ENCODE measurements around the gene FOLR2.
"Not testable (repeated sequence)": the region's sequence is repeated elsewhere in the genome, so short reads cannot be mapped to it uniquely, and the experiment has no call there.

Gene FOLR2

GRCh38 chr11:72216638-72217037 lies at the start of gene FOLR2:
FOLR2 (plus strand) TSS chr11:72216794; CDS start chr11:72218585, 1,791 bp downstream.
- DNase-seq (ENCODE audit: extremely low read depth in 1 of 2, low read depth in 1 of 2): no peak

- DNase-seq (ENCODE audit: extremely low read depth in 1 of 2, low read depth in 1 of 2): not testable (repeated sequence)
Observed at GRCh38 chr11:72169046-72169555, 47.5 kb upstream of the FOLR2 start.

- DNase-seq (ENCODE audit: extremely low read depth in 1 of 2, low read depth in 1 of 2): not testable (repeated sequence)
Observed at GRCh38 chr11:72169754-72170153, 46.8 kb upstream of the FOLR2 start.

GRCh38 chr11:72172043-72172442 lies 44.6 kb upstream of the FOLR2 start:
- DNase-seq (ENCODE audit: extremely low read depth in 1 of 2, low read depth in 1 of 2): not testable (repeated sequence)

GRCh38 chr11:72173291-72173690 lies 43.3 kb upstream of the FOLR2 start:
- no peak for DNase-seq (ENCODE audit: extremely low read depth in 1 of 2, low read depth in 1 of 2)

- DNase-seq (ENCODE audit: extremely low read depth in 1 of 2, low read depth in 1 of 2): no peak
Observed at GRCh38 chr11:72174302-72175070, 42.1 kb upstream of the FOLR2 start.

GRCh38 chr11:72177656-72178055 lies 38.9 kb upstream of the FOLR2 start:
- no peak for DNase-seq (ENCODE audit: extremely low read depth in 1 of 2, low read depth in 1 of 2)

- DNase-seq (ENCODE audit: extremely low read depth in 1 of 2, low read depth in 1 of 2): no peak
Observed at GRCh38 chr11:72179049-72179803, 37.4 kb upstream of the FOLR2 start.

GRCh38 chr11:72179804-72180396 lies 36.7 kb upstream of the FOLR2 start:
- no peak for DNase-seq (ENCODE audit: extremely low read depth in 1 of 2, low read depth in 1 of 2)

- DNase-seq (ENCODE audit: extremely low read depth in 1 of 2, low read depth in 1 of 2): not testable (repeated sequence)
Observed at GRCh38 chr11:72180892-72181552, 35.6 kb upstream of the FOLR2 start.

GRCh38 chr11:72181553-72181958 lies 35.0 kb upstream of the FOLR2 start:
- DNase-seq (ENCODE audit: extremely low read depth in 1 of 2, low read depth in 1 of 2): not testable (repeated sequence)

- no peak for DNase-seq (ENCODE audit: extremely low read depth in 1 of 2, low read depth in 1 of 2)
Observed at GRCh38 chr11:72188267-72188666, 28.3 kb upstream of the FOLR2 start.

GRCh38 chr11:72189455-72190250 lies 26.9 kb upstream of the FOLR2 start:
- no peak for DNase-seq (ENCODE audit: extremely low read depth in 1 of 2, low read depth in 1 of 2)

- DNase-seq (ENCODE audit: extremely low read depth in 1 of 2, low read depth in 1 of 2): no peak
Observed at GRCh38 chr11:72190631-72191071, 25.9 kb upstream of the FOLR2 start.

GRCh38 chr11:72191961-72192381 lies 24.6 kb upstream of the FOLR2 start, which contains the start of gene FOLR1:
FOLR1 (plus strand) TSS chr11:72192140; CDS start chr11:72192174, 34 bp downstream.
- no peak for DNase-seq (ENCODE audit: extremely low read depth in 1 of 2, low read depth in 1 of 2)

- no peak for DNase-seq (ENCODE audit: extremely low read depth in 1 of 2, low read depth in 1 of 2)
Observed at GRCh38 chr11:72195518-72196270, 20.9 kb upstream of the FOLR2 start.

GRCh38 chr11:72201445-72201844 lies 15.1 kb upstream of the FOLR2 start:
- DNase-seq (ENCODE audit: extremely low read depth in 1 of 2, low read depth in 1 of 2): not testable (repeated sequence)

- no peak for DNase-seq (ENCODE audit: extremely low read depth in 1 of 2, low read depth in 1 of 2)
Observed at GRCh38 chr11:72202571-72202970, 14.0 kb upstream of the FOLR2 start.

- no peak for DNase-seq (ENCODE audit: extremely low read depth in 1 of 2, low read depth in 1 of 2)
Observed at GRCh38 chr11:72203163-72203562, 13.4 kb upstream of the FOLR2 start.
